Thyroid gland (tissue), 4 donors: Measurements from ENCODE around the gene ACHE.

ENCODE experiments used
- CTCF ChIP-seq, 6 experiments: fragments of 200-600 bp in 3 of 6; fragments of 450-650 bp in 3 of 6; sonication (generic) in 3 of 6; IDR thresholded peaks; one replicate each; pipeline ENCODE4 v1.5.1; 2016 to 2019; ENCODE audit warnings: antibody characterized with exemption in 6 of 6, mild to moderate bottlenecking in 2 of 6, inconsistent platforms in 1 of 6, moderate library complexity in 1 of 6
- POLR2A ChIP-seq, 2 donors: fragments of 450-650 bp; IDR thresholded peaks; one replicate each; pipeline ENCODE4 v1.6.1; 2017; ENCODE audit warnings: antibody characterized with exemption in 2 of 2, mild to moderate bottlenecking in 2 of 2, moderate library complexity in 1 of 2

- TF ChIP-seq CTCF (IDR thresholded peaks at IDR 0.05) (no peak), POLR2A (IDR thresholded peaks at IDR 0.05) (no peak)
These were observed 29.0 kb downstream of the ACHE start for GRCh38 chr7:100866729-100867039.
